HG02870 (cell line): ENCODE data around the gene APRT.
"Not testable (repeated sequence)": the region's sequence is repeated elsewhere in the genome, so short reads cannot be mapped to it uniquely, and the experiment has no call there.

Experiments
- ATAC-seq: cut with Tn5 transposase; IDR thresholded peaks from one replicate; pipeline ENCODE4 v1.9.1; 2021; ENCODE audit warnings: mild to moderate bottlenecking, moderate library complexity; ENCODE audit not compliant: unreplicated experiment

The APRT gene

DNA sequence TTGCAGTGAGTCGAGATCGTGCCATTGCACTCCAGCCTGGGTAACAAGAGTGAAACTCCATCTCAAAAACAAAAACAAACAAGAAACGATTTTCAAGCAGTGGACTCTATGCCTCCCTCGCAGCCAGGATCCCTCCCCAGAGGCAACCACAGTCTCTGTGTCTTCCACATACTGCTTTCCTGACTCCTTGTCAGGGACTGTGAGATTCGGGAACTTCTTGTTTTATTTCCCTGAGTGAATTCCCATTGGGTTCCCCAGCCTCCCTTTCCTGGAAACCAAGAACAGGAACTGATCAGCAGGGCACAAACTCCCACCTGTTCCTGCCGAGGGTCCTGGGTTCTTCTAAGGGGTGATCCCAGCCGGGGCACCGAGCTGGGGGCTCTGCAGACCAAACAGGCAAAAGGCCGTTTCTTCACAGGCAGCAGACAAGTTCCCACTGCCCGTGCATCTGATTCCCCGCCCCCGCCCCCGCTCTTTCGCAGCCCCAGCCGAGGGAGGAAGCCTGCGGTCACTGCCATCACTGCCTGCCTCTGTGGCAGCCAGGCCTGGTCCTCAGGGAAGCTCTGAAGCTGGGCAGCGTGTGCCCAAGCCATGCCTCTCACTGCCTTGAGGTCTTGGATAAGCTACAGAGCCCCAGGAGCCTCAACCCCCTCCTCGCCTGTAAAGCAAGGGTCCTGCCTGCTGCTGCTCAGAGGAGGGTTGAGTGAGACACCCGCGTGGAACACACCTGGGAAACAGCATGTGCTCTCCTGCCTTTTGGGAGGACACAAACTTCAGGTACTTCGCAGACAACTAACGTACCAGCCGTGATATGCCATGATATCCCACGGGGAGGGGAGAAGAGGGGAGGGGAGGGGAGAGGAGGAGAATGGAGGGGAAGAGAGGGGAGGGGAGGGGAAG, 21.2 kb downstream of the APRT start:
- ATAC-seq: no peak

DNA sequence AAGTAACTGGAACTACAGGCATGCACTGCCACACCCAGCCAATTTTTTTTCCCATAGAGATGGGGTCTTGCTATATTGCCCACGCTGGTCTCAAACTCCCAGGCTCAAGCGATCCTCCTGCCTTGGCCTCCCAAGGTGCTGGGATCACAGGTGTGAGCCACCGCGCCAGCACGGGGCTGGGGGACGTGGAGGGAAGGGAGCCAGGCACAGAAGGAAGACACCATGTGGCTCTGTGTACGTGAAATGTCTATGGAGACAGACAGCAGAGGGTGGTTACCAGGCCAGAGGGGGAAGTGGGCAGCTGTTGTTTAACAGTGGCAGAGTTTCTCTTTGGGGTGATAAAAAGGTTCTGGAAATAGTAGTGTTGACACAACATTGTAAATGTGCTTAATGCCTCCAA, 22.1 kb downstream of the APRT start:
- ATAC-seq: no peak

DNA sequence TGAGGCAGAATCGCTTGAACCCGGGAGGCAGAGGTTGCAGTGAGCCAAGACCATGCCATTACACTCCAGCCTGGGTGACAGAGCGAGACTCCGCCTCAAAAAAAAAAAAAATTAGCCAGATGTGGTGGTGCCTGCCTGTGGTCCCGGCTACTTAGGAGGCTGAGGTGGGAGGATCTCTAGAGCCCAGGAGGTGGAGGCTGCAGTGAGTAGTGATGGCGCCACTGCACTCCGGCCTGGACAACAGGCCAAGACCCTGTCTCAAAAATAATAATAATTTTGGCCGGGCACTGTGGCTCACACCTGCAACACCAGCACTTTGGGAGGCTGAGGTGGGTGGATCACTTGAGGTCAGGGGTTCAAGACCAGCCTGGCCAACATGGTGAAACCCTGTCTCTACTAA, 23.0 kb downstream of the APRT start:
- not testable (repeated sequence) for ATAC-seq

DNA sequence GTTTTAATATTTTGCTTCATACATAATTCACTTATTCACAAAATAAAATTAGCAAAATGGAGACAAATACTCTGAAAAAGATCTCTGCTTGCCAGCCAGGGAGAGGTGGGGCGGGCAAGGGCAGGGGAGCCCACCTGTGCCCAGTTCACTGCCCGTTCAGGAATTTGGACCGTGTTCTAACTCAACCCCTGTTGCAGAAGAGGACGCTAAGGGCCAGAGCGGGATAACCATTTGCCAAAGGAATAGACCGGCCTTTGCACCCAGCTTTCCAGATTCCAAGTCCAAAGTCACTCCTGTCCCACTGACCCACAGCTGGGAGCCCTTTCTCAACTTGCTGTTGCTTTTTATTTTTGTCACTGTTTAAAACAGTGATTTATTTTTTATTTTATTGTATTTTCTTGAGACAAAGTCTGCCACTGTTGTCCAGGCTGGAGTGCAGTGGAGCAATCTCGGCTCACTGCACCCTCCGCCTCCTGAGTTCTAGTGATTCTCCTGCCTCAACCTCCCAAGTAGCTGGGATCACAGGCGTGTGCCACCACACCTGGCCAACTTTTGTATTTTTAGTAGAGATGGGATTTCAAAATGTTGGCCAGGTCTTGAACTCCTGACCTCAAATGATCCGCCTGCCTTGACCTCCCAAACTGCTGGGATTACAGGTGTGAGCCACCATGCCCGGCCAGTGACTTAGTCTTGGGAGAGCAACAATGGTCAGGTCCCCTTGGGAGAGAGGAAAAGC, 24.0 kb downstream of the APRT start:
- no peak for ATAC-seq

DNA sequence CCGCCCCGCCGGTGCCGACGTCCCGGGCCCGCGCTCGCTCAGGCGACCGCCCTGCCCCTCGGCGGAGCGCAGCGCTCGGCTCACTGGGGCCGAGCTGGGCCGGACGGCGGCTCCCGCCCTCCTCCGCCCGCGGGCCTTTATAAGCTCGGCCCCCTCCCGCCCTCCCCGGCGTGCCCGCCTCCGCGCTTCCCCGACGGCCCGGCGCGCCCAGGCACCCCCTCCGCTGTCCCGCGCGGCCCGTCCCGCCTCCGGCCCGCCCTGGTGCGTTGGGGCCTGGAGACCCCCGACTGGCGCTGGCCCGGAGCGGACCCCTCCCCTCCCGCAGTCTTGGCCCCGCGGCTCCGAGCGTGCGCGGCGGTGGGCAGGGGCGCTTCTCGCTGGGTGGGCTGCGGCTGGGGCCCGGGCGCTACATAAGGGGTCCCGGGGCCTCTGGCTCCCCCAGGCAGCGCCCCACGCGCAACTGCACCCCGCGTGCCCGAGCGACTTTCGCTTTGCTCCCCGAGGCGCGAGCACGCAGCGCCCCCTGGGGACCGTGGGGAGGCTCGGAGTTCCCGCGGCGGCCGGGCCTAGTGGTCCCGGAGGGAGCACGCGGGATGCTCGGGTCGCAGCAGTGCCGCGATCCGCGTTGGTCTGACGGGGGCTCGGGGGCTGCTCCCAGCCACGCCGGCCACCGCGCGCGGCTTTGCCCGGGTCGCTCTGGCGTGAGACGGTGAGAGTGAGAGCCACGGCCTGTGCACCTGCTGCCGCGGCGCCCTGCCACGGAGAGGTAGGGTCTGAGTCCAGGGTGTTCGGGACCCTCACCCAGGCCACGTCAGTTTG, 26.4 kb downstream of the APRT start, which contains the start of gene PIEZO1:
Gene PIEZO1 (minus strand): TSS at position 115 of the 819 bp plus-strand sequence. CDS start 256 bp downstream, outside the sequence.
- no peak for ATAC-seq

DNA sequence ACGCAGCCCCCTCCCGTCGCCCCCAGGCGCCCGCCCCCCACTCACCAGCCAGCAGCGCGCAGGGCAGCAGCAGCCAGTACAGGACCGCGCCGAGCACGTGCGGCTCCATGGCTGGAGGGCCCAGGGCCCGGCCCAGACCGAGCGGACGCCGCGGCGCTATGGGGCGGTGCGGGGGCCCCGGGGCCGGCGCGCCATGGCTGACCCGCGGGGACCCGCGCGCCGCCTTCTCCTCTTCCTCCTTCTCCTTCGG, 26.9 kb downstream of the APRT start:
- no peak for ATAC-seq

DNA sequence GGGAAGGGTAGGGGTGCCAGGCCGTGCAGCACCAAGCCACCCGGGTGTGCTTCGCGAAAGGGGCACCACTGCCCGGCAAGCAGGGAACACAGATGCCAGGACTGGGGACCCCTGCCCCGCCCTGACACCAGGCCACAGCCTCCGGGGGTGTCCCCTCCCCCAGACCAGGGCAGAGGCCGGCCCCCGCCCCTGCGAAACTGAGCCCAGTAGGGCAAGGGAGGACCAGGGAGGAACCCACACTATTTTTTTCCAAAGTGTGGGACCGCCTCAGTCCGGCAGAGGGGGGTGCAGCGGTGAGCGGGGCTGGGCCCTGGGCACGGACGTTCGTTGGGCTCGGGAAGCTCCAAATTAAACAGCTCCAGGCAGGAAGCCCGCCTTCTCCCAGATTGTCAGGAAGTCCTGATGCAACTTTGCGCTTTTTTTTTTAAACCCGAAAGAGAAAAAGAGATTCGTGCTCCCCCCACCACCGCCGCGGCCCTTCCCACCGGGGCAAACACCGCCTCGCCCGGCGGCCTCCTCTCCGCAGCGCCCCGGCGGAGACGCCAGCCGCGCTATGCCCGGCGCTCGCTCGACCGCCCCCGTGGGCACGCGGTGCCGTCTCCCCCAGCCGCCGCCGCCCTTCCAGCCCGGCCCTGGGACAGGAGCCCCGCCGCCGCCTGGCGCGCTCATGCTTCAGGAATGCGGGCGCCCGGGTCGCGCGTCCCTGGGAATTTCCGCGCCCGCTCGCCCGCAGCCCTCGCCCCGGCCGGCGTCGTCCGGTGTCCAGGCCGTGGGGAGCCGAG, 27.5 kb downstream of the APRT start:
- no peak for ATAC-seq

DNA sequence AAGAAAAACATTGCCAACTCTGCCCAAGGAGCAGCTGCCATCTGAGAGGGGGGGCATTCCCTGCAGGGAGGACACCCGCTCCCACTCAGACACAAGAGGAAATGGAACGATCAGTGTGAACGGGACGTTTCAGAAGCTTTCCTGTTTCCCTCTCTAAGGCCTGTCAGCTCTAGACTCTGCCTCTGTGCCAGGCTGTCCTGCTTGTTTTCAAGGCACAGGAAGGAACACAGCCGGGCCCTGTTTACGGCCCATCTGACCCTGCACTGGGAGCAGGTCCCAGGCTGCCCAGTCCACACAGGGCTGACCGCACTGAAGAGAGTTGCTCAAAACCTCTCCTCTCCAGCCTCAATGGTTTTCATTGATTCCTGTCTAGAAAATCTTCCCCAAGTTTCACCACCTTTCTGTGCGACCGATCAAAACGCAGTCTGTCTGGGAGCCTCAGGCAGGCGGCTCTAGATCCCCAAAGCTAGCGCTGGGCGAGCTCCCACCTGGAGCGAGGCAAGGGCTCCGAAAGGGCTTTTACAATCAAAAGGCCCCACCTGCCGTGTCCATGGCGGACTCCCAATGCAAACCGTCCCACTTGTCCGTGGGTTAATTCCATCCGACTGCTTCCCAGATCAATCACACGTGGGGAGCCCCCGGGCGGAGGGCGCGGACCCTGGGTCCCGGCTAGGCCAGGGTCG, 28.2 kb downstream of the APRT start:
- ATAC-seq: no peak

DNA sequence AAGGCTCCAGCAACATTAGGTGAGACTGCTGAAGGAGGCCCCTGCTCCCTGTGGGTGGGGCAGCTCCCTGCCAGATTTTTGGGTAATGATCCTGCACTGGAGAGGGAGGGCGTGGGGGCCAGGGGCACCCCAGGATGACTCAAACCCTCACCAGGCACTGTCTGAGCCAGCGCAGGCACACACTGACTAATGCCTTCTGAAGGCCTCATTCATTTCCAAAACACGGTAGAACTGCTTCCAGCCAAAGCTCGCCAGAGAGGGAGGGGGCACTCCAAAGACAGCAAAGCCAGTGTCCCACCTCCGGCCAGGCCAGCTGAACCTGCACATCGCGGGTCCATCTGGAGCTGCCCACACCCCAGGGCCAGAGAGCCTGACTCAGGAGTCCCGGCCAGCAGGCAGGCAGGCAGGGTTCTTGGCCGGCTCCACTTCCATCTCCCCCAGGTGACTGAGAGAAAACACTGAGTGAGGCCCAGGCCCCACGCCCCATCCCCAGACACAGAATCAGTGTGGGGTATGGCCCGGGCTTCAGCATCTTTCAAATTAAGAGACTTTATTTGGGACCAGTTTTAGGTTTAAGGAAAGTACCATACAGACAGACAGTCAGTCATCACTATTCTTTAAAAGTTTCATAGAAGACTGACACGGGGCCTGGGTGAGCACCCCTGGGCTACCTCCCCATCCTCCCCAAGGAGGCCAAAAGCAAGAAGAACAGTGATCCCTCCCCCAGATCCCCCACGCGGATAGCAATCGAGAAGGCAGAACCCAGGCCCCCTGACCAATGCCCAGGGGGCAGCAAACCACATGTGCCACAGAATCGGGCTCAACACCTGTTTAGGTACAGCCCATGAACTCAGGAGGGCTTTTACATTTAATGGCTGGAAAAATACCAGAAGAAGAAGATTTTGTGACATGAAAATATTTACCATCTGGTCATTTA, 29.0 kb downstream of the APRT start:
- ATAC-seq: no peak

DNA sequence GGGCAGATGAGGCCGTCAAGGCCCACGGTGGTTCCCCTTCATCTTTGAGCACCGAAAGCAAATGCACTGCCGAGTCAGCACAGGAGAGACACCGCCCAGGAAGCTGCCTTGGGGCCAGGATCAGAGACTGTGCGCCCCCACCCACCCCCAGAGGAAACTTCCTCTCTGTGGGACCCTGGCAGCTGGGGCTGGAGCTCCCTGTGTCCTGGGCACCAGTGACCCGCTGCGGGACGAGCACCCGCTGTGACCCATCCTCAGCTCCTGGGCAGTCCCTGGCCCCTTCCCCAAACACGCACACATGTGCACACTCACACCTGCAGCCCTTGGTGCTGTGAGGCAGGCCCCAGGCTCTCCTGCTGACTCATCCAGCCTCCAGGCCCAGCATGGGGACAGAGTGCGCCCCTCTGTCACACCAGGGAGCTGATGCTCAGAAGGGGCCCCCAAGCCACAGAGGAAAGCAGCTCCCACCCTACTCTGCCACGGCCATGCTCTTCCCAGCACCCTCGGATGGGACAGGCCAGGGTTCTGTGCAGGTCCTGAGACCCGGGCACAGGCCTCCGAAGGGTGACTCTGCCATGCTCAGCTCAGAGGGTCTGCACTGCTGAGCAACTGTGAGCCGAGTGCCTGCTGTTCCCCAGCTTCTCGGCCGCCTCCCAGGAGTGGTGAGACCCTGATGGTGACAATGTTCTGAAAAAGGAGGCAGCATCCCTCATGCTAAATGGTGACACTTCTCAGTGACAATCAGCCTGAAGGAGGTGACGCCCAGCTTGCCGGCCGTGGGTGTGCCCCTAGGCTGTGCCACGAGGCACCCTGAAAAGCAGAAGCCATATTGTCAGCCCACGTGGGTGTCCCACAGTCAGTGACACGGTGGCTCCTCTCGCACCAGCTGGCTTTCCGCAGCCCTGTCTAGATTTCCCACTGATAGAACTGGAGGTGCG, 30.3 kb downstream of the APRT start:
- no peak for ATAC-seq

DNA sequence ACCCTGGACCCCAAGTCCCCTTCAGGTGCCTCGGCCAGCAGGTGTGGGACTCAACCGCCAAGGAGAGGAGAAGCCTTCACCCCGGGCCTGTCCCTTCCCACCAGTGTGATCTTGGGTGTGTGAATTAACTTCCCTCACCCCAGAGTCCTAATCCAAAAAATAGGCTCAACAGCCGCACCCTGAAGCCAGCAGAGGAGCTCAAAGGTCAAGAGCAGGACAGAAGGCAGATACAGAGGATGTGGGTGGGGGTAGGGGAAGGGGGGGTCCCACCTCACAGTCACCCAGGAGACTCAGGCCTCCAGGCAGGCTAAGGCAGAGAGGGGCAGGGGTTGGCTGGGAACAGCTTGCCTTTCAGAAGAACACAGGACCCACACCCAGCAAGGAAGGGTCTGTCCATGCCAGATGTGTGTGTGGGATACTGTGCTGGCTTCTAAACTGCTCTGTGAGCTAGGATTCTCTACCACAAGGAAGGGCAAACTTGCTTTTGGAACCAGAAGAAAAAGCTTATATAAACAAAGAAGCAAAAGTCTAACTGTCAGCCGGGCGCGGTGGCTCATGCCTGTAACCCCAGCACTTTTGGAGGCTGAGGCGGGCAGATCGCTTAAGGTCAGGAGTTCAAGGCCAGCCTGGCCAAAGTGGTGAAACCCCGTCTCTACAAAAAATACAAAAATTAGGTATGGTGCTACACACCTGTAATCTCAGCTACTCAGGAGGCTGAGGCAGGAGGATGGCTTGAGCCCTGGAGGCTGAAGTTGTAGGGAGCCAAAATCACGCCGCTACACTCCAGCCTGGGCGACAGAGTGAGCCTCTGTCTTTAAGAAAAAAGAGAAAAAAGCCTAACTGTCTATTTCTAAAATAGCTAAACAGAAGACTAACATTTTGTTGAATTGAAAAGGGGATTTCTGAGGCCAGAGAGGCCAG, 31.3 kb downstream of the APRT start:
- ATAC-seq: no peak

DNA sequence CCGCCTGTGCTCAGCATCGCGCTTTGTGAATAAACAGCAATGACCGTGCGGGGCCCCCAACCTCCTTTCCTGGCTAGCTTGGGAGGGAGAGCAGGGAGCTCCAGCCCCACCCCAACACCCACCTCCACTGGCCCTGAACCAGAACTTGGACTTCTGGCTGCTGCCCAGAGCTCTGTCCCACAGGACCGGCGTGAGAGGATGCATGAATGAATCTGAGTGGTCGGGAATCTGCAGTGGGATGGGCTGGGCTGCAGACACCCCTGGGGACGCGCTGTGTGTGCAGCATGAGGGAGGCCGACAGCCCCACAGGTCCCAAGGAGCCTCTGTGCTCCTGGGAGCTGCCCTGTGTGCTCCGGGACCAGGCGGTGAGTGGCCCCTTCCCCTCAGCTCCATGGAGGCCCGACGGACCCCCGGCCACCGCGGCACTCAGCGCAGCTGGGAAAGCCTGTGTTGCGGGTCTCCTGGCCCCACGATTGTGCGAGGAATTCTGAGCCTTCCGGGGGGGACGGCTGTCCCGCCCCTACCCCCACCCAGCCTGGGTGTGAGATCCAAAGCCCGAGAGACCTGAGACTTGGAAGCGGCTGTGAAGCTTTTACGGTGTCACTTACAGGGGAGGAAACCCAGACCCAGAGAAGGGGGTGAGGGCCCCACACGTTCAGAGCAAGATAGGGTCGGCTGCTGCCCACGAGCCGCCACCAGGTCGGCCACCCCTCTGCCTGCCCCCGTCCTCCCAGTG, 32.2 kb downstream of the APRT start:
- ATAC-seq: no peak

DNA sequence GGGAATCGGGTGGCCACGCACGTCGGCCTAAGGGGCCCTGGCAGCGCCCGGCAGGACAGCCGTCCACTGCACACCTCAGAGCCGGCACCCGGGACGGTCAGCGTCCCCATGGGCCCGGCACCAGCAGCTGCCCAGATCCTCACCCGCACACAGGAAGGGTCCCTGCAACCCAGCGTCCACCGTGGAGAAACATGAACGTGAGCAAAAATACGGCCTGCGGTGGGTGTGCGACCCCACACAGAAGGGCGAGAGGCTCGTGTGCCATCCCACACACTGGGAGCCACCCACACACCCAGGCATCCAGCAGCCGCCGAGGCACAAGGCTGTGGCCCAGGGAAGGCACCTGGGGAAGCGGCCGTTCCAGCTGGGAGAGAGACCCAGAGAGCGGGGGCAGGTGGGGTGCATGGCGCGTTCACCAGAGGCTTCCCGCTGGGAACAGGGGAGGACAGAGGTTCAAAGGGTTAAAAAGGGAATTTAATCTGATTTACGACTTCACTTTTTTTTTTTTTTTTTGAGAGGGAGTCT, 33.1 kb downstream of the APRT start:
- ATAC-seq: no peak

DNA sequence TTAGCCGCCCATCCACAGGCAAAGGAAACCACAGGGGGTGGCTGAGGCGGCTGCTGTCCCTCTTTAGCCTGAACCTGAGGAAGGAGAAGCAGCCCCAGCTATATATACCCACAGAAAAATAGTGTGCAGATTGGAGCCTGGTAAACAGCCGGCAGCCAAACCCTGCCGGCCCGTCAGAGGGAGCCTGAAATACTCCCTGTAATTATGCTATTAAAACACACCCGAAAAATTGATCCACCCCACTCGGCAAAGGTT, 33.5 kb downstream of the APRT start:
- ATAC-seq: no peak

DNA sequence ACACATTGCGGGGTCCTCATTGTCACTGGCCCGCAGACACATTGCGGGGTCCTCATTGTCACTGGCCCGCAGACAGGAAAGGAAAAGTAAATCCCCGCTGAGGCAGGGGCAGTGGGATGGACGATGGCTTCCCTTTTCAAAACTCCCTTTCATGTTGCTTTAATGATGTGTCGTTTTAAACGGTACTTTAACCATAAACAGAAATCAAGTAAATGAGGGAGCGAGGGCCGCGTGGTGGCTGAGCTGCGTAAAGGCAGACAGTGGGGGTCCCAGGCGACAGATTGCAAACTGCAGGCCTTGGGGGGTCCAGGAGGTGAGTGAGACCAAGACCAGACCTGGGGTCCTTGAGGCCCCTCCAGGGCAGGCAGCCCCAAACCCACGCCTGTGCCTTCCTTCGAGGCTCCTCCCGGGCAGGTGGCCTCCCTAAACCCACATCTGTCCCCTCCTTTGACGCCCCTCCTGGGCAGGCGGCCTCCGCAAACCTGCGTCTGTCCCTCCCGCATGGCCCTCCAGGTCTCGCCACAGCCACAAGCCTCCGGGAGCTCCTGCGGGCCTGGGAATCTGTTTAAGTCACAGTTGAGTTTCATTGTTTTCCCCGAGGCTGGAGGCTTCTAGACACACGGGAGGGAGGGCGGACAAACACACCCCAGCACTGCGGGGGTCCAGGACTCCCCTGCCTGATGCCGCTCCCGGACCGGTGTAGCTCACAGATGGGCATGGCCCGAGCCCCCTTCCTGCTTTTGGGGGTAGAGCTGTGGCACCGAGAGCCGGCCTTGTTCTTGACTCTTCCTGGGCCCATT, 34.1 kb downstream of the APRT start:
- no peak for ATAC-seq

DNA sequence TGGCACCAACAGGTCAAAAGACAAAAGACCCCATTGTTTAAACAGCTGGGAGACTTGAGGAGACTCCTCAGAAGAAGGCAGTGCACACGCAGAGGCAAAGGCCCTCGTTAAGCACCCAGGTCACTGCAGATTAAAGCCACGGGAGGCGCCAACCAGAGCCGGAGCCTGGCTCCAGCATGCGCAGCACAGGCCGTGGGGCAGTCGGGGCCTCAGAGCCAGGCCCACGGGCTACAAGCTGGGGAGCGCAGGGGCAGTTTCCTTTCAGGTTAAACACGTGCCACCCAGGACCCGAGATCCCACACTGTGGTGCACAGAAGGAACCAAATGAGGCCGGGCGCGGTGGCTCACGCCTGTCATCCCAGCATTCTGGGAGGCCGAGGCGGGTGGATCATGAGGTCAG, 35.9 kb downstream of the APRT start:
- ATAC-seq: no peak
